ENCODE measurements around the gene OTUD7B. TPM values are rescaled to one million over a fixed set of nuclear protein-coding genes. Genes with fewer than 3 reads are reported as not detected.

The OTUD7B gene
- total and polyA plus RNA-seq, 2 of the 8 experiments (the other 6 are each of a cell fraction or from before 2014, with no cell fraction given) = 4.2 to 21.5 TPM

- TF ChIP-seq JUND (IDR thresholded peaks at IDR 0.05; ENCODE audit: low read length) (0 out of 2 replicates have a peak, but pooled peaks have one; percentile 6), TCF12 (IDR thresholded peaks at IDR 0.05; ENCODE audit: low read depth, low read length) (no peak), HDAC2 (IDR thresholded peaks at IDR 0.05; ENCODE audit: borderline replicate concordance in 1 of 2, low read depth in 2 of 2, low read length in 2 of 2) (no peak)
Measured at GRCh38 chr1:149888247-149888998, 122.1 kb downstream of the OTUD7B start (continued).

Other genes with a start within 250 kb of the OTUD7B start
- not detected in 2 replicates for gene FCGR1A, start 228.0 kb downstream of the OTUD7B start, total RNA-seq (2021; fragmentation: NEBNext Ultra II Directional; extraction: Animal tissue kit (Norgen Biotek cat#: 25700))
- gene FCGR1A, start 228.0 kb downstream of the OTUD7B start, polyA plus RNA-seq (2011; rRNA removed) = not detected in 2 replicates
- gene BOLA1, start 111.2 kb downstream of the OTUD7B start, total RNA-seq (2021; fragmentation: NEBNext Ultra II Directional; extraction: Animal tissue kit (Norgen Biotek cat#: 25700)) = 8.1 and 13.1 TPM in 2 replicates
- 15.4 and 24.6 TPM in 2 replicates for gene BOLA1, start 111.2 kb downstream of the OTUD7B start, polyA plus RNA-seq (2011; rRNA removed)
- 51.8 and 52.9 TPM in 2 replicates for gene SV2A, start 92.9 kb downstream of the OTUD7B start, total RNA-seq (2021; fragmentation: NEBNext Ultra II Directional; extraction: Animal tissue kit (Norgen Biotek cat#: 25700))
- 41.8 and 49.0 TPM in 2 replicates for gene SV2A, start 92.9 kb downstream of the OTUD7B start, polyA plus RNA-seq (2011; rRNA removed)
- gene SF3B4, start 82.9 kb downstream of the OTUD7B start, total RNA-seq (2021; fragmentation: NEBNext Ultra II Directional; extraction: Animal tissue kit (Norgen Biotek cat#: 25700)) = 119 and 122 TPM in 2 replicates
- 81.1 and 114 TPM in 2 replicates for gene SF3B4, start 82.9 kb downstream of the OTUD7B start, polyA plus RNA-seq (2011; rRNA removed)
- 3.5 and 4.8 TPM in 2 replicates for gene MTMR11, start 73.8 kb downstream of the OTUD7B start, total RNA-seq (2021; fragmentation: NEBNext Ultra II Directional; extraction: Animal tissue kit (Norgen Biotek cat#: 25700))
- 3.3 and 3.7 TPM in 2 replicates for gene MTMR11, start 73.8 kb downstream of the OTUD7B start, polyA plus RNA-seq (2011; rRNA removed)
- gene VPS45, start 57.0 kb upstream of the OTUD7B start, total RNA-seq (2021; fragmentation: NEBNext Ultra II Directional; extraction: Animal tissue kit (Norgen Biotek cat#: 25700)) = 27.6 and 29.9 TPM in 2 replicates
- 12.7 and 19.1 TPM in 2 replicates for gene VPS45, start 57.0 kb upstream of the OTUD7B start, polyA plus RNA-seq (2011; rRNA removed)
- gene PLEKHO1, start 139.2 kb upstream of the OTUD7B start, total RNA-seq (2021; fragmentation: NEBNext Ultra II Directional; extraction: Animal tissue kit (Norgen Biotek cat#: 25700)) = 35.0 and 37.0 TPM in 2 replicates
- 23.2 and 26.0 TPM in 2 replicates for gene PLEKHO1, start 139.2 kb upstream of the OTUD7B start, polyA plus RNA-seq (2011; rRNA removed)
- gene ANP32E, start 225.4 kb upstream of the OTUD7B start, total RNA-seq (2021; fragmentation: NEBNext Ultra II Directional; extraction: Animal tissue kit (Norgen Biotek cat#: 25700)) = 114 and 123 TPM in 2 replicates
- gene ANP32E, start 225.4 kb upstream of the OTUD7B start, polyA plus RNA-seq (2011; rRNA removed) = 10.2 and 20.7 TPM in 2 replicates
- gene CA14, start 247.0 kb upstream of the OTUD7B start, total RNA-seq (2021; fragmentation: NEBNext Ultra II Directional; extraction: Animal tissue kit (Norgen Biotek cat#: 25700)) = 52.1 and 52.3 TPM in 2 replicates
- 79.3 and 105 TPM in 2 replicates for gene CA14, start 247.0 kb upstream of the OTUD7B start, polyA plus RNA-seq (2011; rRNA removed)

All from H1 (cell line).